NCI-H1105 (cell line): ENCODE data around the gene RNF222.

Experiments
- DNase-seq: peaks from one replicate; lab custom pipeline; 2025; lab: John Stamatoyannopoulos, UW

RNF222 gene

GRCh38 chr17:8397636-8398035 lies at the start of gene RNF222:
TSS of gene RNF222 (minus strand) at chr17:8397827. CDS start at chr17:8393461, 4,366 bp downstream.
- no peak for DNase-seq

- DNase-seq, result no peak
Observed at GRCh38 chr17:8445536-8445935, 47.9 kb upstream of the RNF222 start.

- DNase-seq, result no peak
Observed at GRCh38 chr17:8444494-8444893, 46.9 kb upstream of the RNF222 start.

- DNase-seq, result no peak
Observed at GRCh38 chr17:8443756-8444155, 46.1 kb upstream of the RNF222 start.

- no peak for DNase-seq
Observed at GRCh38 chr17:8442310-8442709, 44.7 kb upstream of the RNF222 start.

GRCh38 chr17:8441690-8442089 lies 44.1 kb upstream of the RNF222 start:
- no peak for DNase-seq

- DNase-seq, result no peak
Observed at GRCh38 chr17:8439681-8440080, 42.1 kb upstream of the RNF222 start.

GRCh38 chr17:8438441-8438840 lies 40.8 kb upstream of the RNF222 start:
- DNase-seq, result no peak

- no peak for DNase-seq
Observed at GRCh38 chr17:8436844-8437171, 39.2 kb upstream of the RNF222 start.

- peak; percentile 47 for DNase-seq
Observed at GRCh38 chr17:8436169-8436843, 38.7 kb upstream of the RNF222 start.

GRCh38 chr17:8435245-8436168 lies 37.9 kb upstream of the RNF222 start, which contains the start of gene NDEL1:
TSS of gene NDEL1 (plus strand) at chr17:8435884. CDS start at chr17:8444272, 8,388 bp downstream.
- DNase-seq, result peak; percentile 98

- DNase-seq, result no peak
Observed at GRCh38 chr17:8430966-8431365, 33.3 kb upstream of the RNF222 start.

GRCh38 chr17:8426802-8427201 lies 29.2 kb upstream of the RNF222 start:
- DNase-seq, result no peak

GRCh38 chr17:8426094-8426720 lies 28.6 kb upstream of the RNF222 start:
- no peak for DNase-seq

GRCh38 chr17:8421571-8421970 lies 23.9 kb upstream of the RNF222 start:
- no peak for DNase-seq

GRCh38 chr17:8420041-8420934 lies 22.7 kb upstream of the RNF222 start:
- DNase-seq, result no peak

GRCh38 chr17:8419305-8419704 lies 21.7 kb upstream of the RNF222 start:
- no peak for DNase-seq

GRCh38 chr17:8418471-8418870 lies 20.8 kb upstream of the RNF222 start:
- no peak for DNase-seq

GRCh38 chr17:8417806-8418205 lies 20.2 kb upstream of the RNF222 start:
- no peak for DNase-seq

GRCh38 chr17:8413938-8414337 lies 16.3 kb upstream of the RNF222 start:
- no peak for DNase-seq

- no peak for DNase-seq
Observed at GRCh38 chr17:8413328-8413727, 15.7 kb upstream of the RNF222 start.

- DNase-seq, result no peak
Observed at GRCh38 chr17:8412089-8412488, 14.5 kb upstream of the RNF222 start.
